ENCODE measurements around the gene BAG5.
"Not testable (repeated sequence)": the region's sequence is repeated elsewhere in the genome, so short reads cannot be mapped to it uniquely, and the experiment has no call there.

The BAG5 gene

DNA sequence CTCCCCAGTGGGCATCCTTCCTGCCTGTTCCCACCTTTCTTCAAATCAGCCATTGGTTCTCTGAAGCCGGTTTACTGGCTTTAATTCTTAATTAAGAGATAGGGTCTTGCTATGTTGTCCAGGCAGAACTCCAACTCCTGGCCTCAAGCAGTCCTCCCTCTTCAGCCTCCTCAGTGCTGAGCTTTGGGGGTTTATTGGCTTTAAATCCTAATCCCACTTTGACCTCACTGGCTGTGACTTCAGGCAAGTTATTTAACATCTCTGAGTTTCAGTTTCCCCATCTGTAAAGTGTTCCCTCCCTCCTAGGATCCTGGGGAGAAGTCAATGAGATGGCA is 35.6 kb downstream of the BAG5 start:
- TF ChIP-seq, protein P1, sequence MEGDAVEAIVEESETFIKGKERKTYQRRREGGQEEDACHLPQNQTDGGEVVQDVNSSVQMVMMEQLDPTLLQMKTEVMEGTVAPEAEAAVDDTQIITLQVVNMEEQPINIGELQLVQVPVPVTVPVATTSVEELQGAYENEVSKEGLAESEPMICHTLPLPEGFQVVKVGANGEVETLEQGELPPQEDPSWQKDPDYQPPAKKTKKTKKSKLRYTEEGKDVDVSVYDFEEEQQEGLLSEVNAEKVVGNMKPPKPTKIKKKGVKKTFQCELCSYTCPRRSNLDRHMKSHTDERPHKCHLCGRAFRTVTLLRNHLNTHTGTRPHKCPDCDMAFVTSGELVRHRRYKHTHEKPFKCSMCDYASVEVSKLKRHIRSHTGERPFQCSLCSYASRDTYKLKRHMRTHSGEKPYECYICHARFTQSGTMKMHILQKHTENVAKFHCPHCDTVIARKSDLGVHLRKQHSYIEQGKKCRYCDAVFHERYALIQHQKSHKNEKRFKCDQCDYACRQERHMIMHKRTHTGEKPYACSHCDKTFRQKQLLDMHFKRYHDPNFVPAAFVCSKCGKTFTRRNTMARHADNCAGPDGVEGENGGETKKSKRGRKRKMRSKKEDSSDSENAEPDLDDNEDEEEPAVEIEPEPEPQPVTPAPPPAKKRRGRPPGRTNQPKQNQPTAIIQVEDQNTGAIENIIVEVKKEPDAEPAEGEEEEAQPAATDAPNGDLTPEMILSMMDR (IDR thresholded peaks at IDR 0.05; ENCODE audit: low read depth, low read length, missing control alignments) = no peak
- Histone ChIP-seq H3K4me3 (ENCODE audit: low read depth, low read length) (no peak overlapping the region), H3K27me3 (replicated peaks) (peaks cover 11% of the 10 kb centered on the region), H3K27ac (no peak overlapping the region), H3K36me3 (replicated peaks) (no peaks in the 10 kb centered on the region)
- in situ Hi-C loops (cut with HindIII; ENCODE audit: low pct_ligation_motif_present, low sequenced_read_pairs) = no loop called here
- no peak for DNase-seq

DNA sequence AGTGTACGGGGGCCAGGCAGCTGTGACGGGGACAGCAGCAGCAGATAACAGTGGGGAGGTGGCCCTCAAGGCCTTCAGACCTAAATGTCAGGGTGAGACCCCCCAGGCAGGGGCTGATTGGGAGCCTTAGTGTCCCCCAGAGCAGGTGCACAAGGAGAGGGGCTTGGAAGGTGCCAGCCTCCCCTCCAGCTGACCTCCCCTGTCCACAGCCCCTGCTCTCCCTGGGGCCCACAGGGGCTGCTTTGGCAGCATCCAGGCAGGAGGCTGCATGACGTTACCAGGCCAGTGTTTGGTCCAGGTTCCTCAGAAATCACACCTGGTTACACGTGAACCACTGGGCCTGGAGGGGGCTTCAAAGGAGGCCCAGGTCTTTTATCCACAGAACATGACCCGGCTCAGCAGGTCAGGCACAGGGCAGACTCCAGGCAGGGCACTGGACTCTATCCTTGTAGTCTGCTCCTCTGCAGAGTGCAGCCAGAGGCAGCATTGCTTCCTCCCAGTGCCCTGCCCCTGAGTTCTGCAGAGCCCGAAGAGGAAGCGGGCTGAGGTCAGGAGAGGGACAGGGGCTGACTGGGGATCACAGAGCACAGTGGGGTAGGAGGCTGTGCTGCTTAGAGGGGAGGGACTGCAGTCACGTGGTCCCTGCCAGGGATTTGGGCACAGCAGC is 36.1 kb downstream of the BAG5 start:
- Histone ChIP-seq H3K27ac (no peak overlapping the region), H3K27me3 (replicated peaks) (peaks cover 11% of the 10 kb centered on the region), H3K36me3 (replicated peaks) (no peaks in the 10 kb centered on the region), H3K4me3 (ENCODE audit: low read depth, low read length) (no peak overlapping the region)
- DNase-seq = no peak
- in situ Hi-C loops (cut with HindIII; ENCODE audit: low pct_ligation_motif_present, low sequenced_read_pairs) = no loop called here
- TF ChIP-seq, protein P1 (IDR thresholded peaks at IDR 0.05; ENCODE audit: low read depth, low read length, missing control alignments) = no peak

DNA sequence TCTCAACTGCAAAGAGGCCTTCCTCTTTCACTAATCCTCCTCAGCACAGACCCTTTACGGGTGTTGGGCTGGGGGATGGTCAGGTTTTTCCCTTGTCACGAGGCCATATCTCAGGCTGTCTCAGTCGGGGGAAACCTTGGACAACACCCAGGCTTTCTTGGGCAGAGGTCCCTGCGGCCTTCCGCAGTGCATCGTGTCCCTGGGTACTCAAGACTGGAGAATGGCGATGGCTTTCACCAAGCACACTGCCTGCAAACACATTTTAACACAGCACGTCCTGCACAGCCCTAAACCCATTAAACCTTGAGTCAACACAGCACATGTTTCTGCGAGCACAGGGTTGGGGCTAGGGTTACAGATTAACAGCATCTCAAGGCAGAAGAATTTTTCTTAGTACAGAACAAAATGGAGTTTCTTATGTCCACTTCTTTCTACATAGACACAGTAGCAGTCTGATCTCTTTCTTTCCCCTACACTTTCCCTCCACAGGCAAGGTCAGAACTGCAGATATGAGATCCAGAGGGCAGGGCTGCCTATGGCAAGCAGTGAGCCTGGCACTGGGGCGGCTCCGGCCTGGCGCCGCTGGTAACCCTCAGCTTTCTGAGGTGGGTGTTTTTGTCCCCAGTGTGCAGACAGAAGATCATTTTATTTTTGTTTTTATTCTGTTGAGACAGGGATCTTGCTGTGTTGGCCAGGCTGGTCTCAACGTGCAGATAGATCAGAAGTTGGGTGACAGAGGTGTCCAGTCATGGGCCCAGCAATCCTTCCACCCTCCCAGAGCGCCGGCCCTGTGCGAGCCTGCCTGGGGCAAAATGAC is 36.8 kb downstream of the BAG5 start:
- H3K4me3 ChIP-seq (ENCODE audit: low read depth, low read length); DNase-seq; H3K27ac ChIP-seq; in situ Hi-C loops (cut with HindIII; ENCODE audit: low pct_ligation_motif_present, low sequenced_read_pairs); H3K36me3 ChIP-seq (replicated peaks): not testable (repeated sequence)
- peaks cover 11% of the 10 kb centered on the region for H3K27me3 ChIP-seq (replicated peaks)

DNA sequence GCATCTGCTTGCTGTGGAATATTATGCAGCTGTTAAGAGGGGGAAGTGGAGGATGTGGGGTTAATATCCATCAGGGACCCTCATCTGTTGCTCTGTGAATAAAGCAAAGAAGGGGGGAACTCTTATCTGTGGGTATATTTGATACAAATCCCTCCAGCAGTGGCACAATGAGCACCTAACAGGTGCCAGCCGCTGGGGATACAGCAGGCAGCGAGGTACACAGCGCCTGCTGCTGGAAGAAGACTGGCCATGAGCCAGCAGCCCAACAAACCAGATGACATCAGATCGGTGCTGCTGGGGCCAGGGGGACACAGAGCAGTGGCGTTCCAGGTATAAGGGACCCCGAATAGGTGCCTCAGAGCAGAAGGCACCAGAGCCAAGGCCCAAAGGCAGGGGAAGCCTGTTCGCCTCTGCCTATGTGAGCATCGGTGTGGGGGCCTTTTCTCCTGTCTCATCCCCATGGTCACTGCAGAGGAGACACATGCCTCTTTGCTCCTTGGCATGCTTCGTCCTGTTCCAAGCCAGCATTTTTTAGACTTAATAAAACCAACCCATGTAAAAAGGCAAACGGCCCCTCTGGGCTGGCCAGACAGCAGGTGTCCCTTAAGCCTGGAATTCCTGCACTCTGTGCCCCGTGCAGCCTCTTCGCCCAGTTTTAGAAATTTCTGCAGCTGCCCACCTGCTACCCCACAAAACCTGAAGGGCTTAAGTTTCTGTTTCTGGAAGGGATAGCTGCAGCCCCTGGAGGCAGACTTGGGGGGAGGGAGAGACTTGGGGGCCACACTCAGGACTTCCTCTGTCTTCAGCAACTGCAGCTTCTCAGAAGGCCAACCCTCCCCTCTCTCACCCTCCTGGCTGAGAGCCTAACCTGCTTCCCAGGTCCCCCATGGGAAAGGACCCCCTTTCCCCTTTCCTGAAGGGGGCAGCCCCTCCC is 38.2 kb downstream of the BAG5 start:
- peaks cover 11% of the 10 kb centered on the region for H3K27me3 ChIP-seq (replicated peaks)
- in situ Hi-C loops (cut with HindIII; ENCODE audit: low pct_ligation_motif_present, low sequenced_read_pairs) = no loop called here
- H3K36me3 ChIP-seq (replicated peaks) = no peaks in the 10 kb centered on the region
- TF ChIP-seq, protein P1 (IDR thresholded peaks at IDR 0.05; ENCODE audit: low read depth, low read length, missing control alignments) = no peak
- no peak overlapping the region for H3K27ac ChIP-seq
- H3K4me3 ChIP-seq (ENCODE audit: low read depth, low read length) = no peak overlapping the region
- DNase-seq = no peak

DNA sequence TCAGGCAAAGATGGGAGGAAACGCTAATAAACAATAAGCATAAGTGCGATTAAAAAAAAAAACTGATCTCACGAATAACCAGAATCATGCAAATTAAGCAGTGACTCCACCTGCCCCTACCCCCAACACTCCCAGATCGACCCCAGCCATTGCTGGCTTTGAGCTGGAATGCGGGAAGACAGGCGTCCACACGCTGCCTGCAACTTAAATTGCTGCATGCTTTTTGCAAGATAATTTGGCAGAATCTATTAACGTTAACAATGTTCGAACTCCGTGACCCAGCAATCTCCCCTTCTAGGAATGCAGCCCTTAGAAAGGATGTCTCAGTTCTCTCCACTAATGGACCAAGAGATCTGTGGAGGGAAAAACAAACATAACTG is 38.9 kb downstream of the BAG5 start:
- no peaks in the 10 kb centered on the region for H3K36me3 ChIP-seq (replicated peaks)
- no peak overlapping the region for H3K4me3 ChIP-seq (ENCODE audit: low read depth, low read length)
- no peak for DNase-seq
- peaks cover 11% of the 10 kb centered on the region for H3K27me3 ChIP-seq (replicated peaks)
- no peak overlapping the region for H3K27ac ChIP-seq
- TF ChIP-seq, protein P1 (IDR thresholded peaks at IDR 0.05; ENCODE audit: low read depth, low read length, missing control alignments) = no peak
- in situ Hi-C loops (cut with HindIII; ENCODE audit: low pct_ligation_motif_present, low sequenced_read_pairs) = no loop called here

Measured in brain microvascular endothelial cell (primary cell).